Activated CD8-positive, alpha-beta T cell treated with anti-CD3 and anti-CD28 coated beads, Interleukin-2, amount 10 ng/mL, durations not matched to agents 7 days and 5 days (primary cell): ENCODE data around the gene PEX10. TPM values are rescaled to one million over a fixed set of nuclear protein-coding genes. Genes with fewer than 3 reads are reported as not detected.

Experiments
- ATAC-seq: fragments of 150-1000 bp; cut with Tn5 transposase; one replicate; pipeline ENCODE4 v1.10.0; 2021; ENCODE audit warnings: moderate library complexity
- CTCF ChIA-PET: fragments of 350-600 bp; sonication (Branson Sonifier 250); formaldehyde crosslinking; loops from one replicate; lab custom pipeline; 2021; ENCODE audit warnings: antibody characterized with exemption; lab: Charles Lee
- POLR2A ChIA-PET: fragments of 350-600 bp; sonication (Branson Sonifier 250); formaldehyde crosslinking; loops from one replicate; lab custom pipeline; 2021; ENCODE audit warnings: antibody characterized with exemption; lab: Charles Lee
- DNase-seq: peaks from one replicate; pipeline ENCODE4 v3.0.0-alpha.2; 2020
- H3K27ac Mint-ChIP-seq: one replicate; pipeline ENCODE4 v1.8.0; 2021; ENCODE audit warnings: mild to moderate bottlenecking, mixed read lengths
- H3K27me3 Mint-ChIP-seq: one replicate; pipeline ENCODE4 v1.8.0; 2021; ENCODE audit warnings: low read depth, mixed read lengths
- H3K36me3 Mint-ChIP-seq: one replicate; pipeline ENCODE4 v1.8.0; 2021; ENCODE audit warnings: low read depth, mixed read lengths
- H3K4me1 Mint-ChIP-seq: one replicate; pipeline ENCODE4 v1.8.0; 2021; ENCODE audit warnings: low read depth, mixed read lengths
- H3K4me3 Mint-ChIP-seq: one replicate; pipeline ENCODE4 v1.8.0; 2021; ENCODE audit warnings: mild to moderate bottlenecking, mixed read lengths
- H3K9me3 Mint-ChIP-seq: one replicate; pipeline ENCODE4 v1.8.0; 2022; ENCODE audit warnings: mixed read lengths; ENCODE audit not compliant: insufficient read depth
- total RNA-seq, 2 experiments: library from RNA; stranded (reverse); gene quantifications; one replicate each; pipeline ENCODE4 v1.2.3, GENCODE V29; 2021

PEX10 gene
- total RNA-seq, 2 experiments from 2014 or later: 10.3 to 12.3 TPM

- Mint-ChIP-seq H3K27ac (no peak overlapping the region), H3K36me3 (peaks cover 69% of the 10 kb centered on the region), H3K27me3 (no peaks in the 10 kb centered on the region), H3K9me3 (no peaks in the 10 kb centered on the region), H3K4me3 (no peak overlapping the region), H3K4me1 (peaks cover 20% of the 10 kb centered on the region)
- DNase-seq (no peak), ATAC-seq (no peak)
- CTCF ChIA-PET: no interaction called here
- POLR2A ChIA-PET: interaction anchor here (0.7 kb wide), 1 partner anchor 10 kb away, joined by 4 read pairs; the partner anchor contains the start of genes MORN1 and RER1
These were observed 11.3 kb downstream of the PEX10 start for GRCh38 chr1:2400950-2401649.

- POLR2A ChIA-PET: interaction anchor here (0.7 kb wide), 1 partner anchor 9 kb away, joined by 4 read pairs; the partner anchor contains the start of genes MORN1 and RER1
- Mint-ChIP-seq H3K4me1 (peaks cover 21% of the 10 kb centered on the region), H3K27ac (peak overlapping the region; percentile 23), H3K9me3 (no peaks in the 10 kb centered on the region), H3K27me3 (no peaks in the 10 kb centered on the region), H3K4me3 (no peak overlapping the region), H3K36me3 (peaks cover 70% of the 10 kb centered on the region)
- ATAC-seq (no peak), DNase-seq (no peak)
- CTCF ChIA-PET: no interaction called here
These were observed 11.8 kb downstream of the PEX10 start for GRCh38 chr1:2400576-2400909.

- Mint-ChIP-seq H3K27me3 (no peaks in the 10 kb centered on the region), H3K4me1 (peaks cover 23% of the 10 kb centered on the region), H3K4me3 (no peak overlapping the region), H3K9me3 (no peaks in the 10 kb centered on the region), H3K27ac (peak overlapping the region; percentile 23), H3K36me3 (peaks cover 72% of the 10 kb centered on the region)
- ChIA-PET CTCF (interaction anchor here (0.9 kb wide), 1 partner anchor 18 kb away, joined by 3 read pairs; no protein-coding TSS in a partner anchor), POLR2A (interaction anchor here (0.7 to 1.0 kb wide), 2 partner anchors 8 to 9 kb away, joined by 4 read pairs; partner anchors contain the start of genes MORN1 and RER1)
- ATAC-seq (no peak), DNase-seq (no peak)
These were observed 12.3 kb downstream of the PEX10 start for GRCh38 chr1:2399890-2400575.

- Mint-ChIP-seq H3K9me3 (no peaks in the 10 kb centered on the region), H3K27ac (peak overlapping the region; percentile 21), H3K4me1 (peaks cover 29% of the 10 kb centered on the region), H3K36me3 (peaks cover 75% of the 10 kb centered on the region), H3K4me3 (no peak overlapping the region), H3K27me3 (no peaks in the 10 kb centered on the region)
- ChIA-PET CTCF (no interaction called here), POLR2A (no interaction called here)
- ATAC-seq (no peak), DNase-seq (no peak)
These were observed 13.5 kb downstream of the PEX10 start for GRCh38 chr1:2398871-2399270.

GRCh38 chr1:2397007-2397679, 15.2 kb downstream of the PEX10 start:
- ATAC-seq: no peak
- H3K27ac Mint-ChIP-seq: peak overlapping the region; percentile 75
- H3K4me3 Mint-ChIP-seq: no peak overlapping the region
- no peaks in the 10 kb centered on the region for H3K27me3 Mint-ChIP-seq
- peaks cover 45% of the 10 kb centered on the region for H3K4me1 Mint-ChIP-seq
- no peak for DNase-seq
- ChIA-PET CTCF (interaction anchor here (1.3 kb wide), 1 partner anchor 202 kb away, joined by 5 read pairs; the partner anchor contains the start of gene FAAP20), POLR2A (no interaction called here)
- peaks cover 77% of the 10 kb centered on the region for H3K36me3 Mint-ChIP-seq
- no peaks in the 10 kb centered on the region for H3K9me3 Mint-ChIP-seq

GRCh38 chr1:2396476-2396875, 15.9 kb downstream of the PEX10 start:
- CTCF ChIA-PET: interaction anchor here (1.3 kb wide), 1 partner anchor 202 kb away, joined by 5 read pairs; the partner anchor contains the start of gene FAAP20
- Mint-ChIP-seq H3K4me1 (peaks cover 42% of the 10 kb centered on the region), H3K27me3 (no peaks in the 10 kb centered on the region), H3K27ac (no peak overlapping the region), H3K9me3 (no peaks in the 10 kb centered on the region), H3K4me3 (no peak overlapping the region), H3K36me3 (peaks cover 70% of the 10 kb centered on the region)
- no peak for ATAC-seq
- no peak for DNase-seq
- POLR2A ChIA-PET: no interaction called here

- Mint-ChIP-seq H3K4me3 (no peak overlapping the region), H3K36me3 (peaks cover 68% of the 10 kb centered on the region), H3K4me1 (peaks cover 40% of the 10 kb centered on the region), H3K27me3 (no peaks in the 10 kb centered on the region), H3K9me3 (no peaks in the 10 kb centered on the region), H3K27ac (no peak overlapping the region)
- ChIA-PET CTCF (interaction anchor here (1.3 kb wide), 1 partner anchor 201 kb away, joined by 5 read pairs; the partner anchor contains the start of gene FAAP20), POLR2A (no interaction called here)
- no peak for ATAC-seq
- DNase-seq: no peak
These were observed 16.3 kb downstream of the PEX10 start for GRCh38 chr1:2396059-2396458.

GRCh38 chr1:2395245-2395644, 17.1 kb downstream of the PEX10 start:
- ATAC-seq (no peak), DNase-seq (no peak)
- Mint-ChIP-seq H3K27ac (peak overlapping the region; percentile 49), H3K9me3 (no peaks in the 10 kb centered on the region), H3K4me3 (no peak overlapping the region), H3K4me1 (peaks cover 43% of the 10 kb centered on the region), H3K27me3 (no peaks in the 10 kb centered on the region), H3K36me3 (peaks cover 61% of the 10 kb centered on the region)
- POLR2A ChIA-PET: no interaction called here
- CTCF ChIA-PET: interaction anchor here (1.1 to 1.2 kb wide), 2 partner anchors 9 to 200 kb away, joined by 3 to 4 read pairs; partner anchors contain the start of gene FAAP20

- DNase-seq: no peak
- Mint-ChIP-seq H3K4me1 (peaks cover 46% of the 10 kb centered on the region), H3K27ac (peak overlapping the region; percentile 49), H3K9me3 (no peaks in the 10 kb centered on the region), H3K36me3 (peaks cover 57% of the 10 kb centered on the region), H3K4me3 (no peak overlapping the region), H3K27me3 (no peaks in the 10 kb centered on the region)
- no peak for ATAC-seq
- POLR2A ChIA-PET: interaction anchor here (0.6 to 1.0 kb wide), 2 partner anchors 35 to 205 kb away, joined by 3 read pairs; no protein-coding TSS in a partner anchor
- CTCF ChIA-PET: interaction anchor here (1.1 to 1.2 kb wide), 2 partner anchors 9 to 200 kb away, joined by 3 to 4 read pairs; partner anchors contain the start of gene FAAP20
These were observed 17.6 kb downstream of the PEX10 start for GRCh38 chr1:2394761-2395160.

GRCh38 chr1:2394220-2394619, 18.1 kb downstream of the PEX10 start:
- H3K4me3 Mint-ChIP-seq: no peak overlapping the region
- peaks cover 52% of the 10 kb centered on the region for H3K36me3 Mint-ChIP-seq
- CTCF ChIA-PET: interaction anchor here (1.1 to 1.2 kb wide), 2 partner anchors 10 to 199 kb away, joined by 3 to 4 read pairs; partner anchors contain the start of gene FAAP20
- H3K27me3 Mint-ChIP-seq: no peaks in the 10 kb centered on the region
- ATAC-seq: no peak
- no peaks in the 10 kb centered on the region for H3K9me3 Mint-ChIP-seq
- peak overlapping the region; percentile 40 for H3K27ac Mint-ChIP-seq
- POLR2A ChIA-PET: interaction anchor here (0.6 to 1.0 kb wide), 2 partner anchors 34 to 204 kb away, joined by 3 read pairs; no protein-coding TSS in a partner anchor
- peaks cover 48% of the 10 kb centered on the region for H3K4me1 Mint-ChIP-seq
- no peak for DNase-seq

- Mint-ChIP-seq H3K27me3 (no peaks in the 10 kb centered on the region), H3K27ac (peak overlapping the region; percentile 92), H3K9me3 (no peaks in the 10 kb centered on the region), H3K36me3 (peaks cover 45% of the 10 kb centered on the region), H3K4me1 (peaks cover 48% of the 10 kb centered on the region), H3K4me3 (peak overlapping the region; percentile 92)
- ATAC-seq (no peak), DNase-seq (no peak)
- ChIA-PET POLR2A (interaction anchor here (1.0 to 2.9 kb wide), 2 partner anchors 154 to 204 kb away, joined by 3 to 17 read pairs; no protein-coding TSS in a partner anchor), CTCF (no interaction called here)
These were observed 18.9 kb downstream of the PEX10 start for GRCh38 chr1:2393471-2393877.
